ENCODE data around the gene POLR3F.
"Not testable (repeated sequence)": the region's sequence is repeated elsewhere in the genome, so short reads cannot be mapped to it uniquely, and the experiment has no call there.

The POLR3F gene

DNA sequence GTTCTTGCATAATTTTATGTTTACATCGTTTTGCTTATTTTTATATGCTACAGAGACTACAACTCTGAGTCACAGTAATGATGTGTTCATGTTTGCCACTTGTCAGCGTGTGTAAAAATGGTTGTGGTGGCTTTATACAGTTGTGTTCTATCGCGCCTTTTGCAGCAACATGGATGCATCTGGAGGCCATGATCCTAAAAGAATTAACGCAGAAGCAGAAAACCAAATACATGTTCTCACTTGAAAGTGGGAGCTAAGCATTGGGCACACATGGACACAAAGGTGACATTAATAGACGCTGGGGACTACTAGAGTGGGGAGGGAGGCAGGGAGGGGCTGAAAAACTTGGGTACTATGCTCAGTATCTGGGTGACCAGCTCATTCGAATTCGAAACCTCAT, 39.6 kb downstream of the POLR3F start:
- DNase-seq, result no peak

DNA sequence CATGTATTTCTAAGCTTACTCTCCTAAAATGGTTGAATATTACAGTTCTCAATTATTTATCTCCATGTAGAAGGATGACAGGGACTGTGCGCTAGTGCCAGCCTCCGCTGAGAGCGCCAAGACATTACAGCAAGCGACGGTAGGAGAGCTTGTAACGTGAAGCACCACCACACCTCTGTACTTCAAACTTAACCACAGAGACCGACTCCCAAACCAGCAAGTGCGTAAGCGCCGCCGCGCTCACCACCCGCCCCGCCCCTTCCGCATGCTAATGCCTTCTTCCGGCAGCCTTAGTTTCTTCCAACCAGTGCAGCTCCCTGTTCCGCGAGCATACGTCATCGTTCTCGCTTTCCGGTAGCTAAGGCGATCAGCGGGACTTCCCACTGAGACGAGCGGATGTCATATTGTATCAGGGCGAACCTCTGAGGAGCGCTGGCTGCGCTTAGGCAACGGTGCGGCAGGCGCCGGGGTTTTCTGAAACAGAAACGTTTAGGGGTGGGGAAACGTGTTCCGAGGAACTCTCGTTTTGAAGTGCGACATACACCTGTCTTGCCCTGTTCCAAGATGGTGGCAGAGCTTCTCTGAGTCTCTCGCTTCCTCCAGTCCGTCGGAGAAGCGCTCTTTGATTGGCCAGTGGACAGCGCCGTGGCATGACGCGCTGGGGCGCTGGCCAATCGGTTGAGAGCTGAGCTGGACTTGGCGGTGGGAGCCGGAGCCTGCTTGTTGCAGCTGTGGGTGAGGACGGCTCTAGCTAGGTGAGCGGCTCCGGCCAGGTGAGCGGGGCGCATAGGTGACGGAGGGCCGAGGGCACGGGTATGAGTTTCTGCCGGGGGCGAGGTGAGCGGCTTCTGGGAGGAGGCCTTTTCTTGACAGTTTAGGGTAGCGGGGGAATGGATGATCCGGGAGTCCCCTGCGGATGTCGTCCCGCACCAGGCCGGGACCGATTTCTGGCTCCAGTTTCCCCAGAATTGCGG, 40.3 kb downstream of the POLR3F start, which contains the start of gene SEC23B:
TSS of gene SEC23B (plus strand) at position 723 of the 974 bp plus-strand sequence. CDS start 2,896 bp downstream, outside the sequence.
- peak; percentile 97 for DNase-seq

DNA sequence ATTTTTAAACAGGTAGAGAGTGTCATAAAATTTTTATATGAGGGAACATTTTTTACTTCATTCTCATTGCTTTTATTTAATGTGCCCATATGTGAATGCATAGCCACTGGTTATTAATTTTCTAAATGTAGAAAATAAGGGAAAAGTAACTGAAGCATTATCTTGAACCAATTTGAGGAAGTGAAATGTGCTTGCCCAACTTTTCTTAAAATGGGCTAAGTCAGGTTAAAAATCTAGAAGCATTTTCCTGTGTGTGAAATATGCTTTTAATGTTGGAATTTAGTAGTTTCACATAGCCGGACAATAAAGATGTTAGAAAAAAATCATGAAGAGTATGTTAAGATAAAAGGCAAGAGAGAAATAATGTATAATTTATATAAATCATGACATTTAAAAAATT, 44.4 kb downstream of the POLR3F start:
- no peak for DNase-seq

DNA sequence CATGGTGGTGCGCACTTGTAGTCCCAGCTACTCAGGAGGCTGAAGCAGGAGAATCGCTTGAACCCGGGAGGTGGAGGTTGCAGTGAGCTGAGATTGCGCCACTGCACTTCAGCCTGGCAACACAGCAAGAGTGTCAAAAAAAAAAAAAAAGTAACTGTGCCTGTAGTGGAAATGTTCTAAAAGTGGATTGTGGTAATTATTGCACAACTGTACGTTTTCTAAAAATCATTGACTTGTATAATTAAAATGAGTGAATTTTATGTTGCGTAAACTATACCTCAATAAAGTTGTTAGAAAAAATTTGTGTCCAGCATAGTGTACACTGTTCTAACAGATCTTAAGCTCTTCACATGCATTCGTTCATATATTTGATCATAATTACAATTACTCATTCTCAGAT, 46.0 kb downstream of the POLR3F start:
- no peak for DNase-seq

DNA sequence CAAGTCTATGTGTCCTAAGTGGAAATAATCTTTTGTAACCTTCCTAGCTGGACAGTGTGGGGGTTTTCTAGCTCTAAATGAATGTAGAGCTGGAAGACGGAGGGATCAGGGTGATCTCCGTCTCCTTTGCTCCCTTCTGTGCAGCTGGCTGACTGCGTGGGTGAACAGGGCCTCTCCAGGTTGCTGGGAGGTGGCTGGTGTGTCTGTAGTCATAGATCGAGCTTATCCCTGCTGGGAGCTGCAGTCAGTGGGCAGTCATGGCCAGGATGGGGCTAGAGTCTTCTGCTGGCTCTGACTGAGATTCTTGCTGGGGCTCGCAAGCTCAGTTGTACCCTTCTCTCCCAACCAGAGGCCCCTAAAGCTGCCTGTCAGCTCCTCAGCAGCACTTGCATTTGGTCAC, 46.9 kb downstream of the POLR3F start:
- DNase-seq, result no peak

DNA sequence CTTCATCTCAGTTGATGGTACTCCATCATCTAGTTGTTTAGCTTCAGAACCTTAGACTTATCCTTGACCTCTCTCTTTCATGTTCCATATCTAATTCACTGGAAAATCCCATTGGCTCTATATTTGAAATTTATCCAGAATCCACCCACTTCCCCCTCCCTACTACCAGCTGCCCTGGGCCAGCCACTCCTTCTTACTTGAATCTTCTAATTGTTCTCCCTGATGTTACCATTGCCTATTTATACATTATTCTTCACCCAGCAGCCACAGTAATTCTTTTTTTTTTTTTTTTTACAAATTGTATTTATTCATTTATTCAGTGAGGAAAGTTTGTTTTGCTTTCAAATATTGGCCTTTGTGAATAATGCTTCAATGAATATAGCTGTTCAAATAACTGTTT, 48.8 kb downstream of the POLR3F start:
- DNase-seq, result no peak

DNA sequence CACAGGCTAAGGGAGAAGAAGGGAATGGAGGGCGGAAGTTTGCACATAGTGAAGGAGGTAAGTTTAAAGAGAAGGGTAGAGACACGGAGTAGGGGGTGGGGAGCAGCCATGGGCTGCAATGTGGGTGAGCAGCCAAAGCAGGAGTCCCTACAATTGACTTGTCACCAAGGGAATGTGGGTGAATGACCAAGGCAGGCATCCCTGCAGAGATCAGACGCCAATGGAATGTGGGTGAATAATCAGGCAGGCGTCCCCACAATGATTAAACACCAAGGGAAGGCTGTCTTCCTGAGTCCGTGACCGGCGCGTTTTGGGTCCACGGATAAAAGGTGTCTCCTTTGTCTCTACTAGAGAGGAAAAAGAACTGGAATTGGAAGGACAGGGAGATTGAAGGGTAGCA, 54.9 kb downstream of the POLR3F start:
- DNase-seq, result not testable (repeated sequence)

DNA sequence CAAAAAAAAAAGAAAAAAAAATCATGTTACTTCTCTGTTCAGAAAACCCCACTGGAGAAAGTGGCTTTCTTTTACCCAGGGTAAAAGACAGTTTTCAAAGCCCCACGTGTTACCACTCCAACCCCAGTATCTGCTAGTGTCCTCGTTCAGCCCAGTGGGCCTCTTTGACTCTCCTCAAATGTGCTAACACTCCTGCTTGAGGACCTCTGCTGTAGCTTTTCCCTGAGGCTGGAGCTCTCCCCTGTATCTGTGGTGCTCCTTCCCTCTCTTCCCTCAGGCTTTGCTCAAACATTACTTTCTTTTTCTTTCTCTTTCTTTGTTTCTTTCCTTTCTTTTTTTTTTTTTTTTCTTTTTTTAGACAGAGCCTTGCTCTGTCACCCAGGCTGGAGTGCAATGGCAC, 55.9 kb downstream of the POLR3F start:
- no peak for DNase-seq

DNA sequence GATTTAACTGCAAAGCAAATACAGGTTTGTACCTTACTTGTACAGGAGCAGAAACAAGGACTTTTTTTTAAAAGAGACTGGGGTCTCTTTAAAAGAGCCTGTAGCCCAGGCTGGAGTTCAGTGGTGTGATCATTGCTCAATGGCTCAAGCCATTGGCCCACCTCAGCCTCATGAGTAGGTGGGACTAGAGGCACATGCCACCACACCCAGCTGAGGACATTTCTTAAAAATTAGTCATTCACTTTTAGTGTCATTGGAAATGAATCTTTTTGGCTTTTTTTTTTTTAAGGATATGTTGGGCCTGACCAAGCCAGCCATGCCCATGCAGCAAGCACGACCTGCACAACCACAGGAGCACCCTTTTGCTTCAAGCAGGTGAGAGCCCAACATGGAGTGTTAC, 57.5 kb downstream of the POLR3F start:
- DNase-seq, result no peak

DNA sequence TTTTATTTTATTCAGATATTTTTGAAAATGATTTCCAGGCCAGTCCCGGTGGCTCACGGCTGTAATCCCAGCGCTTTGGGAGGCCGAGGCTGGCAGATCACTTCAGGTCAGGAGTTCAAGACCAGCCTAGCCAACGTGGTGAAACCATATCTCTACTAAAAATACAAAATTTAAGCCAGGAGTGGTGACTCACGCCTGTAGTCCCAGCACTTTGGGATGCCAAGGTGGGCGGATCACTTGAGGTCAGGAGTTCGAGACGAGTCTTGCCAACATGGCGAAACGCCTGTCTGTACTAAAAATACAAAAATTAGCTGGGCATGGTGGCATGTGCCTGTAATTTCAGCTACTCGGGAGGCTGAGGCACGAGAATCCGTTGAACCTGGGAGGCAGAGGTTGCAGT, 59.6 kb downstream of the POLR3F start:
- DNase-seq, result not testable (repeated sequence)

DNA sequence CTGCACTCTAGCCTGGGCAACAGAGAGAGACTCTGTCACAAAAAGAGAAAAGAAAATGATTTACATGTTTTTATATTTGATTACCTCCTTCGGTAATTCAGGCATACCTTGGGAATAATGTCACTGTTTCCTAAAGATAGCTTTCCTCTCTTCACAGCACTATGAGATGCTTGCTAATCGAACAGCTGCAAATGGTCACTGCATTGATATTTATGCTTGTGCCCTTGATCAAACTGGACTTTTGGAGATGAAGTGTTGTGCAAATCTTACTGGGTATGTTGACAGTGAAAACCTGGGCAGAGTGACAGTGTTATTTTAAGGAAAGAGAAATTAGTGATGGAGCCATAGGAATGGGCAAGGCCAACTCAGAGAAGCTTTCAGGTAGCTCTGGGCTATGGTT, 60.1 kb downstream of the POLR3F start:
- DNase-seq, result no peak

DNA sequence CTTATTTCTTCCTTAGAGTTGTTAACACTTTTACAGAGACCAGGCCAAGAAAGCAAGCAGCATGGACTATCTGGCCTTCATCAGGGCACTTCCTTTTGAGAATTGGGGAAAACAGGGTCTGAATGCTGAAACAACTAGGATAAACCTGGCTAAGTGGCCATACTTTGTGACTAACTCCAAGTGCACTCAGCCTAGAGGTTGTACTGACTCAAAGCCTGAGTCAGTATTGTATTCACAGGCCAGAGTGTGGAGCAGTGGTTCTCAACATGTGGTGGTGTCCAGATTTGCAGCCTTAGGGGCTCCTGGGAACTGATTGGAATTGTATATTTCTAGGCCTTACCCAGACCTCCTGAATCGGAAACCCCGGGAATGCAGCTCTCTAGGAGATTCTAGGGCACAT, 60.6 kb downstream of the POLR3F start:
- DNase-seq, result no peak

DNA sequence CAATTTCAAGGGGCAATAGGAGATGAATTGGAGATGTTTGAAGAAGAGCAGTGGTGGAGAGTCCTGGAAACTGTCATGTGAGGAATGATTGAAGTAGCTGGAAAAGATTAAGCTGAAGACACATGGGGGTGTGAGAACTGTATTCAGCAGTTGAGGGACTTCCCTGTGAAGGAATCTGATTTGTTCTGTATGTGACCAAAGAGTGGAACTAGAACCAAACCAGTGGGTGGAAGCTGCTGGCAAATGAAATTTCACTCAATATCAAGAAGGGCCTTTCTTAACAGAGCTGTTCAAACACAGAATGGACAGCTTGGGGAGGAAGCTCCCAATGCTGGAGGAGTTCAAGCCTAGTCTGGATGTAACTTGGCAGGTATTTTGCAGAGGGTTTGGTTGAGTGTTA, 61.9 kb downstream of the POLR3F start:
- no peak for DNase-seq

DNA sequence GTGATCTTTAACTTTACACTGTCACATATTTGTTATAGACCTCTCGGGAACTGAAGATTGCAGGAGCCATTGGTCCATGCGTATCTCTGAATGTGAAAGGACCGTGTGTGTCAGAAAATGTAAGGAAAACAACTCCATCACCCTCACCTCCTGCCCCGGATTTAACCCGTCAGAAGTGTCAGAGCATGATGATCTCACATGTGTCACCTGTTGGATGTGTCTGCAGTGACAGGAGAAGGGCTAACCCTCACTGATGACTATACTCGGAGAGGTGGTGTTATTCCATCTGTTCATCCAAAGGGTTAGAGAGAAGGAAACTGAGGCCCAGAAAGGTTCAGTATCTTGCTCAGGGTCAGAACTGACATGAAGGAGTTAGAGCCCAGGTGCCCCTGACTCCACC, 65.4 kb downstream of the POLR3F start:
- DNase-seq, result no peak

DNA sequence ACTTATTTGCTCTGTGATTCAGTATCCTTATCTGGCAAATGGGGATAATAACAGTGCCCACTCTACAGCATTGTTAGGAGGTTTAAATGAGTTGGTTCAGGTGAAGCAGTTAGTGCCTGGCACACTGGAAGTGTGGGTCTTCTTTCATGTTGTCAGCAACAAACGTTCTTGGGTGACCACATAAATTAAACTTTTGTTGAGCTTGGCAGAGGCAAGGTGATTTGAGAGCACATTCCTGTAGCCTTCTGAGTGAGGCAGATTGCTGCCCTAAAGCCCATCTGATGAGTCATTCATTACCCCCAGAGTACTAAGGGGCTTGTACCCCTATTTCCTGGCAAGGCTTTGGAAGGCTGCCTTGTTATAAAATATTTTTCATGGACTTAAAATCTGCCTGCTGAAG, 66.3 kb downstream of the POLR3F start:
- no peak for DNase-seq

DNA sequence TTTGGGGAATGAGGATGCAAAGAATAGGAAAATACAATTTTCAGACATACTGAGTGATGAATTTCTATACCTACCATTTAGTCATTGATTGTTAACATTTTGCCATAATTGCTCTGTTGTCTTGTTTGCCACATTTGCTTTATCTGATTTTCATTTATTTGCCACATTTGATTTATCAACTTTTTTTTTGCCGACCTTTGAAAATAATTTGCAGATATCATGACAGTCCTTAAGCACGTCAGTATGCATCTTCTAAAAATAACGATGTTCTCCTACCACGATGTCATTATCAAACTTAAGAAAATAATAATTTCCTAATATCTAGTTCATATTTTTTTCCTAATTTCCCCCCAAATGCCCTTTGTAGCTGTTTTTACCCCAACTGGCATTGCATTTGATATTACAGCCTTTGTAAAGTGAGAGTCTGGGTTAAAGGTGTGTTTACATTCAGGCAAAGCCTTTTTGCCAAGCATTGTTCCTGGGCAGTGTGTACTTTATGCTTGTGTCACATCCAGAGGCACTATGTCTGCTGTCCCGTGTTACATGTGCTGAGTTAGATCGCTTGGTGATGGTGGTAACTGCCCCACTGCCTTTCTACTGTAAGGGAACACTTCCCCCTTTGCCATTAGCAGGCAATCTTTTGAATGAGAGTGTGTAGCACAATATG, 66.9 kb downstream of the POLR3F start:
- DNase-seq, result no peak

Data from stimulated activated CD4-positive, alpha-beta T cell treated with anti-CD3 and anti-CD28 coated beads, Interleukin-4, amount 100 ng/mL, for 1 hour (primary cell).